ENCODE results near the gene HSD17B11. TPM values are rescaled to one million over a fixed set of nuclear protein-coding genes. Genes with fewer than 3 reads are reported as not detected.
"Not testable (repeated sequence)": the region's sequence is repeated elsewhere in the genome, so short reads cannot be mapped to it uniquely, and the experiment has no call there.

The HSD17B11 gene
- total and polyA plus RNA-seq, 12 donors: 4.6 to 25.4 (median 12.2) TPM

GRCh38 chr4:87427518-87427868 lies 36.5 kb upstream of the HSD17B11 start:
- DNase-seq: no peak
- Histone ChIP-seq H3K27ac (no peak overlapping the region), H3K9me3 (no peaks in the 10 kb centered on the region), H3K4me3 (no peak overlapping the region), H3K27me3 (no peaks in the 10 kb centered on the region), H3K36me3 (no peaks in the 10 kb centered on the region), H3K4me1 (peaks cover 0 to 46% (median 26%) of the 10 kb centered on the region in 9 donors)
- whole genome bisulfite sequencing, 2 donors: 42 to 53% methylated on average over 1 of the region's 1 CpG
- no peak for TF ChIP-seq CTCF (IDR thresholded peaks at IDR 0.05)
- intact Hi-C loops (cut with DNase I): no loop called here
- ATAC-seq: no peak

GRCh38 chr4:87426865-87427517 lies 36.0 kb upstream of the HSD17B11 start:
- no peaks in the 10 kb centered on the region for H3K36me3 ChIP-seq
- H3K9me3 ChIP-seq: no peaks in the 10 kb centered on the region
- no peak overlapping the region for H3K27ac ChIP-seq
- no peaks in the 10 kb centered on the region for H3K27me3 ChIP-seq
- DNase-seq (no peak), ATAC-seq (no peak)
- TF ChIP-seq CTCF (IDR thresholded peaks at IDR 0.05): no peak
- intact Hi-C loops (cut with DNase I): no loop called here
- H3K4me3 ChIP-seq: no peak overlapping the region
- peaks cover 0 to 41% (median 26%) of the 10 kb centered on the region in 9 donors for H3K4me1 ChIP-seq
- 89 to 93% methylated on average over 3 of the region's 3 CpGs for WGBS, 2 donors

GRCh38 chr4:87425711-87426110 lies 34.7 kb upstream of the HSD17B11 start:
- Histone ChIP-seq H3K27me3 (no peaks in the 10 kb centered on the region), H3K4me1 (peaks cover 4 to 47% (median 31%) of the 10 kb centered on the region in 9 donors), H3K27ac (no peak overlapping the region), H3K4me3 (no peak overlapping the region), H3K36me3 (no peaks in the 10 kb centered on the region), H3K9me3 (no peaks in the 10 kb centered on the region)
- TF ChIP-seq CTCF (IDR thresholded peaks at IDR 0.05): no peak
- DNase-seq (no peak), ATAC-seq (no peak)
- intact Hi-C loops (cut with DNase I): no loop called here
- WGBS, 2 donors: 94% methylated on average over 2 of the region's 2 CpGs

GRCh38 chr4:87424099-87424543 lies 33.1 kb upstream of the HSD17B11 start:
- peaks cover 4 to 35% (median 30%) of the 10 kb centered on the region in 9 donors for H3K4me1 ChIP-seq
- peak overlapping the region in 4 of 10 donors; percentile 78 to 90 (median 82) for H3K4me3 ChIP-seq
- ATAC-seq, DNase-seq, H3K36me3 ChIP-seq, H3K27me3 ChIP-seq, H3K27ac ChIP-seq, H3K9me3 ChIP-seq: not testable (repeated sequence)
- intact Hi-C loops (cut with DNase I): loop anchor here in 1 of 10 donors (5.0 kb wide), 1 partner anchor 37 kb away; no protein-coding TSS in a partner anchor
- WGBS, 2 donors: 90 to 94% methylated on average over 20 to 22 of the region's 22 CpGs
